Urinary bladder (tissue), 4 donors: ENCODE data around the gene RNLS. TPM values are rescaled to one million over a fixed set of nuclear protein-coding genes. Genes with fewer than 3 reads are reported as not detected.

Experiments used
- DNase-seq: peaks from one replicate; pipeline ENCODE4 v3.0.0-alpha.2; 2015; ENCODE audit errors: extremely low spot score
- H3K27ac ChIP-seq: one replicate; pipeline ENCODE4 v1.5.1; 2013; ENCODE audit warnings: low read depth, mild to moderate bottlenecking, moderate library complexity
- H3K36me3 ChIP-seq: one replicate; pipeline ENCODE4 v1.6.1; 2013; ENCODE audit warnings: mild to moderate bottlenecking, moderate library complexity; ENCODE audit not compliant: insufficient read depth
- H3K4me1 ChIP-seq: one replicate; pipeline ENCODE4 v1.6.1; 2013; ENCODE audit warnings: mild to moderate bottlenecking, moderate library complexity; ENCODE audit not compliant: insufficient read depth
- H3K4me3 ChIP-seq: one replicate; pipeline ENCODE4 v1.5.1; 2013; ENCODE audit warnings: low read depth, low read length
- WGBS: extraction: QIAGEN DNeasy Blood & Tissue Kit; methylation state at CpG from one replicate; pipeline ENCODE4 v1.1.7; 2013; 5-methylcytosine and 5-hydroxymethylcytosine counted together
- polyA plus RNA-seq: library from polyadenylated mRNA; stranded (reverse); fragments of 200-250 nt; gene quantifications from one replicate; pipeline ENCODE4 v1.2.3, GENCODE V29; 2013
- total RNA-seq: library from RNA; depleted of rRNA; stranded (reverse); fragments of >200 nt; gene quantifications from one replicate; pipeline ENCODE4 v1.2.3, GENCODE V29; 2014
- donor health status: healthy with polysubstance abuse.
- donor health status: healthy.

Gene RNLS
- total and polyA plus RNA-seq, 2 donors, result 6.1 to 6.3 TPM

DNA sequence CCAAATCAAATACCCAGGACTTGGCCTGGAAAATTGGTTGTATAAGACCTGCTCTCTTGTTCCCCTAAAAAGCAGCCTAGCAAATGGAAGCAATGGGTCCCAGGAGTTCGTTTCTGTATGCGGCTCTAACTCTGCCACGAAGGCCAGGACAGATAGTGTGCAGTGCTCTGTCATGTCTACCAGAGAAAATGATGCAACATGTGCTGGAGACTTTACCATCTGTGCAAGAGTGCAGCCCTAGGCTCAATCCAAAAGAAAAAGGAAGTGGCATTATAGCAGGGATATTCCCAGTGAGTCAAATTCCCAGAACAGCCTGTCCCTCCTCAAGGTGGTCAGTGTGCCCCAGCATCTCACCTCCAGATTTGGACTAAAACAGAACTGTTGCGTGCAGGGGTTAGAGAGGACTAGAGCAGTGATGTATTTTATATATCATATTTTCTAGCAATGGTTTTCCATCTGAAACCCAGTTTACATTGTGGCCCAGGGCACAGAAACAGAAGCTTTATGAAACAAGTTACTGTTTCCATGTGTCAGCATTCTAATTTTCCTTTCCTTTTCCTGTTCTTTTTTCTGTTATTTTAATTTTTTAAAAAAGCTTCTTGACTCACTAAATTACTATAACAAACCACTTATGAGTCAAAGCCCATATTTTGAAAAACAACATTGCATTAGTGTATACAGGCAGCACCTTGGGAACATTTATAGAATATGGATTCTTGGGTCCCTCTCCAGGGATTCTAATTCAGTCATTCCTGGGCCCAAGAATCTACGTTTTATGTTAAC, 311.2 kb downstream of the RNLS start:
- 89% methylated on average over 5 of the region's 5 CpGs for WGBS
- Histone ChIP-seq H3K4me1 (no peaks in the 10 kb centered on the region), H3K27ac (no peak overlapping the region), H3K36me3 (no peaks in the 10 kb centered on the region), H3K4me3 (no peak overlapping the region)
- no peak for DNase-seq

DNA sequence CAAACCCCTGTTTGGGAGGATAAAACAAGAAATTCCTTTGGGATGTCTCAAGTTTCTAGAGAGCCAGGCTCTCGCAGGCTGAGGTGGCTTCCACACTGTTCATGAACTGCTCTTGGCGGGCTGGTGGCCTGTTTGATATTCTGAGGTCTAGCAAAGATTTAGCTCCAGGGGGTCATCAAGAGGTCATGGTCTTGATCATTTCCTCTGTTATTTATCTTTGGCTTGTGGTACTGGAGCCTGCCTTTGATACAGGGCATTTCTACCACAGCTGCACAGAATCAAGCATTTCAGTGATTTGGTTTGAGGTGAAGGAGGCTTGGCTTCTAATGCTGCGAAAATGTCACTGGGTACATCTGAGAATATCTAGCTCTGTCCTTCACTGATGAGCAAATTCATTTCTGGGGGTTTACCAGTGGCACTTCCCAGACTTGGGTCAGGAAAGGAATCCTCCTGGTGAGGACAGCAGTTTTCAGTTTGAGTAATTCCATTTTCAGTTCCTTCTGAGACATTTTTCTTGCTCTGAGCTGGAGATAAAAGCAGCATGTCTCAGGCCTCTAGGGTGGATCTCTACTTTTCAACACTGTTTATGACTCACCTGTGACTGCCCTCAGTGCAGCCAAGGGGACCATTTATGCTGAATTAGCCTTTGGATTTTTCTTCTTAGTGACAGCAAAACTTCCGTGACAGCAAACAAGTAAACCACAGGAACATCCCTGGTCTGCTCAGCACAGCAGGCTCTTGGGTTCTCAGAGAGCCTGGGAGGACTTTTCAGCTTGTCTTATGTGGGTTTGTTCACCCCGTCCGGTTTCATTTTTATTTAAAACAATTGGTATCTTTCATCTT, 312.0 kb downstream of the RNLS start:
- no peak overlapping the region for H3K4me3 ChIP-seq
- no peaks in the 10 kb centered on the region for H3K36me3 ChIP-seq
- no peaks in the 10 kb centered on the region for H3K4me1 ChIP-seq
- DNase-seq, result no peak
- 75% methylated on average over 6 of the region's 6 CpGs for WGBS
- H3K27ac ChIP-seq, result no peak overlapping the region

GRCh38 chr10:88270061-88270808, 312.9 kb downstream of the RNLS start:
- no peak for DNase-seq
- no peaks in the 10 kb centered on the region for H3K4me1 ChIP-seq
- 96% methylated on average over 9 of the region's 9 CpGs for WGBS

DNA sequence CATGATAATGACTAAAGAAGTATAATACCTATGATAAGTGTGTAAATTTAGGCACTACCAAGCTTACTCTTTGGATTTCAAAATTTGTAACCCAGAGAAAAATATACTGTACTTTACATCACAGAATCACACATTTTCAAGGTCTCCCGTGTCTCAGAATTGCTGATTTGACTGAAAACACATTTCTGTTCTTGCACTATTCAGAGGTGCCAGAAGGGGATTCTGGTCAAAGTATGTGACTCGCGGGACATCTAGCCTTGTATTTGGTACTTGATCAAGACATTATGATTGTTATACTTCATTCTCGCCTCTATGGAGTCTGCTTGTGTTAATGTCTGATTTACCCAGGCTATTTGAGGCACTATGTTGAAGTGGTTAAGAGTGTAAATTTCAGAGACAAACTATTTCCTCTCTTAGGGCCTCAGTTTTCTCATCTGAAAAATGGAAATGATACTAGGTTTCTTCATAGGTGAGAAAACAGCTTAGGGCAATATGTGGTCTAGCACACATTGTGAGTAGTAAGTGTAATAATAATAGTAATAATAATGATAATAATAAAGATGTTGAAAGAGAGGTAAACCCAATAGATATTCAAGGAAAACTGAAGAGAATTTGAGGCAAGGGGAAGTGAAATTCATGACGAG, 320.4 kb downstream of the RNLS start:
- 87% methylated on average over 5 of the region's 5 CpGs for WGBS
- no peak for DNase-seq

More at GRCh38 chr10:88270061-88270808, 312.9 kb downstream of the RNLS start:
- H3K36me3 ChIP-seq, result no peaks in the 10 kb centered on the region
- H3K27ac ChIP-seq, result no peak overlapping the region
- H3K4me3 ChIP-seq, result no peak overlapping the region

DNA sequence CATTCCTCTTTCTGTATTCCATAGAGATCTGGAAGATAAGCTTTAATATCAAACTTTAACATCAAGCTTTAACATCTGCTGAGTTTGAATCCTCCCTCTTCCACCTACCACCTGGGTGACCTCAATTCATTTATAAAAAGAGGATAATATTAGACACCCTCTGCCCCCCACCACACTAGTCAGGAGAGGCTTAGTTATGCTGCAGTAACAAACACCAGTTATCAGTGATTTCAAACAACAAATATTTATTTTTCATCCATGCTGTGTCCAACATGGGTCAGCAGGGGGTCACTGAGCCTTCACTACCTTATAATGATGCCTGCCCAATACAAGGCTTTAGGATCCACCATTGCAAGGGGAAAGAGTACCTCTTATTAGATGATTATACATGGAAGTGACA, 322.0 kb downstream of the RNLS start:
- no peak for DNase-seq
- Histone ChIP-seq H3K4me3 (no peak overlapping the region), H3K36me3 (no peaks in the 10 kb centered on the region), H3K27ac (no peak overlapping the region), H3K4me1 (no peaks in the 10 kb centered on the region)

More for the DNA sequence above, 320.4 kb downstream of the RNLS start:
- Histone ChIP-seq H3K4me1 (no peaks in the 10 kb centered on the region), H3K27ac (no peak overlapping the region), H3K4me3 (no peak overlapping the region), H3K36me3 (no peaks in the 10 kb centered on the region)

GRCh38 chr10:88260329-88261051, 322.6 kb downstream of the RNLS start:
- Histone ChIP-seq H3K4me3 (no peak overlapping the region), H3K4me1 (no peaks in the 10 kb centered on the region), H3K27ac (no peak overlapping the region), H3K36me3 (no peaks in the 10 kb centered on the region)
- 97% methylated on average over 1 of the region's 1 CpG for whole genome bisulfite sequencing
- no peak for DNase-seq

DNA sequence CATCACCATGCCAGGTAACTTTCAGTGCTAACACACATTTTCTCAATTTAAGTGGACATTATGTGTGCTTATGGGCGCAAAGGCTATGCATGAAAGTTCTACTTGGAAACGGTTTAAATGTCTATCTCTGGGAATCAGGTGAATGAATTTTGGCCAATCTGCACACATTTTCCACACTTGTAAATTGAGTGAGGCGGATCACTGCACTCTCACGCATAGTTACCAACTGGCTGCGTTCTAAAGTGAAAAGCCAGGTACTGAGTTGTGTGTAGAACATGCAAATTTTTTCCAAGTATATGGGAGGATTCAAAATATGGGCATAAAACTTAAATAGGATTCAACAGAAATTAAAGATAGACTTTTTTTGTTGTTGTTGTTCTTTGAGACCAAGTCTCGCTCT, 323.7 kb downstream of the RNLS start:
- DNase-seq, result no peak
- Histone ChIP-seq H3K4me1 (no peaks in the 10 kb centered on the region), H3K27ac (no peak overlapping the region), H3K36me3 (no peaks in the 10 kb centered on the region), H3K4me3 (no peak overlapping the region)
- 97% methylated on average over 6 of the region's 6 CpGs for WGBS

- H3K36me3 ChIP-seq, result no peaks in the 10 kb centered on the region
- H3K27ac ChIP-seq, result no peak overlapping the region
- no peak for DNase-seq
- H3K4me3 ChIP-seq, result no peak overlapping the region
- H3K4me1 ChIP-seq, result no peaks in the 10 kb centered on the region
- 70% methylated on average over 4 of the region's 4 CpGs for WGBS
Measured at GRCh38 chr10:88256886-88257285, 326.2 kb downstream of the RNLS start.

GRCh38 chr10:88256013-88256680, 327.0 kb downstream of the RNLS start:
- no peak for DNase-seq
- no peaks in the 10 kb centered on the region for H3K4me1 ChIP-seq
- no peak overlapping the region for H3K27ac ChIP-seq
- no peak overlapping the region for H3K4me3 ChIP-seq
- H3K36me3 ChIP-seq, result no peaks in the 10 kb centered on the region
- WGBS, result 83% methylated on average over 20 of the region's 20 CpGs

DNA sequence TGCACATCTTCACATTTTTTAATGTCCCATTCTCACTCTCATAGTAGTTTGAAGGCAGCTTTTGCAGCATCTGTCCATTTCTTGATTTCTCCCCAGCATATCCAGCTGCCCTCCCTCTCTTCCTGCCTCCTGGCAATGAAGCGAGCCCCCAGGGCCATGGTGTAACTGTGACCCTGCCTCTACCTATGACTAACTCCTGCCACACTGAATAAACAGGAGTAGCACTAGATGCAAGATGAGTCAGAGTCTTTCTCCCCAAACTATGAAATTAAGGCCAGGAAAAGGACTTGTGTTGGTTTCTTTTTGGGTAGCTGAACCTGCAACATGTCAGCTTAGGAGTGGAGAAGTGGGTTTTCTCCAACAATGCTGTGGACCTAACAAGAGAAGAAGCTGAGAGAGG, 329.0 kb downstream of the RNLS start:
- 85% methylated on average over 1 of the region's 1 CpG for WGBS
- no peak for DNase-seq

GRCh38 chr10:88253622-88254021, 329.5 kb downstream of the RNLS start:
- Histone ChIP-seq H3K4me1 (no peaks in the 10 kb centered on the region), H3K4me3 (no peak overlapping the region), H3K27ac (no peak overlapping the region), H3K36me3 (no peaks in the 10 kb centered on the region)
- WGBS, result 67% methylated on average over 2 of the region's 2 CpGs
- DNase-seq, result no peak

More for the DNA sequence above, 329.0 kb downstream of the RNLS start:
- Histone ChIP-seq H3K36me3 (no peaks in the 10 kb centered on the region), H3K4me1 (no peaks in the 10 kb centered on the region), H3K27ac (no peak overlapping the region), H3K4me3 (no peak overlapping the region)

DNA sequence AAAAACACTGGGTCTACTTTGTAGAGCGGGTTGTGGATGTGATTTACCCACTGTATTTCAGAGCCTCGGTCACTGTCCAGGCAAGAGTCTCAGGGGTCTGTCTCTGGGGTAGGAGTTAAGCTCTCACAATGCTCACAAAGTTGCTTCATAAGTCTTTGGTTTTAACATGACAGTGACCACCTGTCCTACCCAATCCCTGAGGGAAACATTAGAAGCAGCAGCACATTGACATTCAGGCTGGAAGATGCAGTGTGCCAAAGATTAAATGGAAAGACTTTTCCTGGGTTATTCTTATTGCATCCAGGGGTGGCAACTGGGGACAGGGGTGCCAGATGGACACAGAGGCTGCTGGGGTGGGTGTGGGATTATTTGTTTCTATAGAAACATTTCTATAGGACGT, 330.0 kb downstream of the RNLS start:
- Histone ChIP-seq H3K4me1 (no peaks in the 10 kb centered on the region), H3K4me3 (no peak overlapping the region), H3K27ac (no peak overlapping the region), H3K36me3 (no peaks in the 10 kb centered on the region)
- 91% methylated on average over 3 of the region's 3 CpGs for WGBS
- no peak for DNase-seq
